Jurkat, Clone E6-1 (cell line): ENCODE measurements around the gene SH3BP4. TPM values are rescaled to one million over a fixed set of nuclear protein-coding genes. Genes with fewer than 3 reads are reported as not detected.

Experiments used
- DNase-seq: peaks from one replicate; pipeline ENCODE4 v3.0.0-alpha.2; 2011; ENCODE audit warnings: low read depth, low spot score
- H3K4me3 ChIP-seq: 2 replicates; pipeline ENCODE4 v1.5.1; 2011; ENCODE audit warnings: mild to moderate bottlenecking, low read length, control low read depth, moderate library complexity
- polyA plus RNA-seq: library from polyadenylated mRNA; unstranded; fragments of >200 nt; gene quantifications from one replicate; pipeline ENCODE4 v1.2.1, GENCODE V29; 2012; ENCODE audit warnings: missing spikeins; ENCODE audit not compliant: insufficient read length, insufficient read depth

The SH3BP4 gene
- 1.5 TPM for polyA plus RNA-seq

GRCh38 chr2:234951664-234952269 is at the start of gene SH3BP4:
Gene SH3BP4 (plus strand): TSS chr2:234952017. CDS start chr2:235035003, 82,986 bp downstream.
- no peak within 1 kb of the TSS for H3K4me3 ChIP-seq
- DNase-seq = no peak

GRCh38 chr2:234904785-234905184 is 47.0 kb upstream of the SH3BP4 start:
- DNase-seq = no peak
- H3K4me3 ChIP-seq = no peak overlapping the region

- no peak for DNase-seq
Measured at GRCh38 chr2:234905547-234906265, 46.1 kb upstream of the SH3BP4 start.

GRCh38 chr2:234910186-234910679 is 41.6 kb upstream of the SH3BP4 start:
- no peak overlapping the region for H3K4me3 ChIP-seq
- DNase-seq = no peak

More at GRCh38 chr2:234905547-234906265, 46.1 kb upstream of the SH3BP4 start:
- no peak overlapping the region for H3K4me3 ChIP-seq

- no peak for DNase-seq
- no peak overlapping the region for H3K4me3 ChIP-seq
Measured at GRCh38 chr2:234911271-234911670, 40.5 kb upstream of the SH3BP4 start.

- H3K4me3 ChIP-seq = no peak overlapping the region
- no peak for DNase-seq
Measured at GRCh38 chr2:234912437-234912836, 39.4 kb upstream of the SH3BP4 start.

- no peak for DNase-seq
- H3K4me3 ChIP-seq = no peak overlapping the region
Measured at GRCh38 chr2:234913208-234913626, 38.6 kb upstream of the SH3BP4 start.

GRCh38 chr2:234914371-234915154 is 37.3 kb upstream of the SH3BP4 start:
- DNase-seq = no peak
- H3K4me3 ChIP-seq = no peak overlapping the region

GRCh38 chr2:234916674-234917073 is 35.1 kb upstream of the SH3BP4 start:
- DNase-seq = no peak
- H3K4me3 ChIP-seq = no peak overlapping the region

- peak; percentile 33 for DNase-seq
- H3K4me3 ChIP-seq = no peak overlapping the region
Measured at GRCh38 chr2:234917211-234917975, 34.4 kb upstream of the SH3BP4 start.

- DNase-seq = no peak
- no peak overlapping the region for H3K4me3 ChIP-seq
Measured at GRCh38 chr2:234919711-234920110, 32.1 kb upstream of the SH3BP4 start.

- no peak for DNase-seq
- H3K4me3 ChIP-seq = no peak overlapping the region
Measured at GRCh38 chr2:234920836-234921235, 31.0 kb upstream of the SH3BP4 start.

GRCh38 chr2:234929002-234929401 is 22.8 kb upstream of the SH3BP4 start:
- no peak for DNase-seq
- no peak overlapping the region for H3K4me3 ChIP-seq

GRCh38 chr2:234930397-234930796 is 21.4 kb upstream of the SH3BP4 start:
- no peak for DNase-seq
- no peak overlapping the region for H3K4me3 ChIP-seq

- no peak for DNase-seq
Measured at GRCh38 chr2:234931371-234931770, 20.4 kb upstream of the SH3BP4 start.

GRCh38 chr2:234932591-234933168 is 19.1 kb upstream of the SH3BP4 start:
- DNase-seq = no peak
- no peak overlapping the region for H3K4me3 ChIP-seq

More at GRCh38 chr2:234931371-234931770, 20.4 kb upstream of the SH3BP4 start:
- H3K4me3 ChIP-seq = no peak overlapping the region

- no peak for DNase-seq
- H3K4me3 ChIP-seq = no peak overlapping the region
Measured at GRCh38 chr2:234935311-234935710, 16.5 kb upstream of the SH3BP4 start.

- H3K4me3 ChIP-seq = no peak overlapping the region
- DNase-seq = no peak
Measured at GRCh38 chr2:234939576-234939975, 12.2 kb upstream of the SH3BP4 start.

GRCh38 chr2:234939996-234940395 is 11.8 kb upstream of the SH3BP4 start:
- no peak for DNase-seq
- H3K4me3 ChIP-seq = no peak overlapping the region
